ENCODE measurements around the gene THEM4.

DNA sequence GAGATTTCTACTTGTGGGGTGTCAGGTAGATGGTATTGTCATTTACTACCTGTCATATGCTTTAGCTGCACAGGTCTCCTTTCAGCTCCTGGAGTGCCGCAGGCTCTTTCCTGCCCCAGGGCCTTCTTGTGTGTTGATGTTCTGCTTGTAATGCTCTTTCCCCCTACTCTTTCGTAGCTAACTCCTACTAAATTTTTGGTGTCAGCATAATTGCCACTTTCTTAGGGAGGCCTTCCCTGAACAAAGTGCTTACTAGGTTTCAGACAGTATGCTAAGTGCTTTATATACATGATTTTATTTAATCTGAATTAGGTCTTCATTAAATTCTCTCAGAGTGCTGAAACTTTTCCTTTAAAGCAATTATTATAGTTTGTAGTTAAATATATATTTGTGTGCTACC, 4.8 kb upstream of the THEM4 start:
- TF ChIP-seq, protein P1, sequence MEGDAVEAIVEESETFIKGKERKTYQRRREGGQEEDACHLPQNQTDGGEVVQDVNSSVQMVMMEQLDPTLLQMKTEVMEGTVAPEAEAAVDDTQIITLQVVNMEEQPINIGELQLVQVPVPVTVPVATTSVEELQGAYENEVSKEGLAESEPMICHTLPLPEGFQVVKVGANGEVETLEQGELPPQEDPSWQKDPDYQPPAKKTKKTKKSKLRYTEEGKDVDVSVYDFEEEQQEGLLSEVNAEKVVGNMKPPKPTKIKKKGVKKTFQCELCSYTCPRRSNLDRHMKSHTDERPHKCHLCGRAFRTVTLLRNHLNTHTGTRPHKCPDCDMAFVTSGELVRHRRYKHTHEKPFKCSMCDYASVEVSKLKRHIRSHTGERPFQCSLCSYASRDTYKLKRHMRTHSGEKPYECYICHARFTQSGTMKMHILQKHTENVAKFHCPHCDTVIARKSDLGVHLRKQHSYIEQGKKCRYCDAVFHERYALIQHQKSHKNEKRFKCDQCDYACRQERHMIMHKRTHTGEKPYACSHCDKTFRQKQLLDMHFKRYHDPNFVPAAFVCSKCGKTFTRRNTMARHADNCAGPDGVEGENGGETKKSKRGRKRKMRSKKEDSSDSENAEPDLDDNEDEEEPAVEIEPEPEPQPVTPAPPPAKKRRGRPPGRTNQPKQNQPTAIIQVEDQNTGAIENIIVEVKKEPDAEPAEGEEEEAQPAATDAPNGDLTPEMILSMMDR (conservative IDR thresholded peaks at IDR 0.05): no peak
- TF ChIP-seq EZH2 (IDR thresholded peaks at IDR 0.05; ENCODE audit: low read depth): no peak
